Measurements from ENCODE around the gene ATMIN.

The ATMIN gene

GRCh38 chr16:81035398-81035974 lies at the start of gene ATMIN:
Gene ATMIN (plus strand): TSS chr16:81035842. CDS start chr16:81035871, 29 bp downstream.
- Mint-ChIP-seq H3K9me3 (no peaks in the 10 kb centered on the region), H3K4me1 (peaks cover 37% of the 10 kb centered on the region)

DNA sequence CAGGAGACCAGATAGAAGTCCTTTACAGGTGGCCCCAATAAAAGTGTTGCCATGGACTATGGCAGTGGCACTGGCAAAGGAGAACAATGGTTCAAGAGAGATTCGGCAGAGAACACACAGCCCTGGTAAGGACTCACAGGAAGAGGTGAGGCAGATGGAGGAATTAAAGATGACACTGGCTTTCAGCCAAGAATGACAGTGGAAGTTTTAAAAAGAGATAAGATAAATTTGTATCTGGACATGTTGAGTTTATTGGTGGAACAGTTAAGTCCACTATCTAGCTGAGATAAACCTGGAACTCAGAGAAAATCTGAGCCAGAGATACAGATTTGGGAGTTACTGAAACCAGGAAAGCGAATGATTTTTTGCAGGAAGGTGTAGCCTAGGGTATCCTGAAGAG lies 49.1 kb upstream of the ATMIN start:
- Mint-ChIP-seq H3K4me3 (no peak overlapping the region), H3K36me3 (peaks cover 44% of the 10 kb centered on the region), H3K9me3 (no peaks in the 10 kb centered on the region), H3K4me1 (peaks cover 5% of the 10 kb centered on the region), H3K27ac (no peak overlapping the region), H3K27me3 (no peaks in the 10 kb centered on the region)
- CTCF ChIA-PET: interaction anchor here (1.8 kb wide), 1 partner anchor 10 kb away, joined by 5 read pairs; no protein-coding TSS in a partner anchor
- no peak for DNase-seq

More at GRCh38 chr16:81035398-81035974, at the start of gene ATMIN:
- Mint-ChIP-seq H3K36me3 (peaks cover 36% of the 10 kb centered on the region), H3K4me3 (peak within 1 kb of the TSS; percentile 83), H3K27ac (peak within 1 kb of the TSS; percentile 89), H3K27me3 (no peaks in the 10 kb centered on the region)
- DNase-seq: peak; percentile 87
- CTCF ChIA-PET: interaction anchor here (0.6 to 3.2 kb wide), 24 partner anchors 10 to 702 kb away, joined by 3 to 21 read pairs (median 4); partner anchors contain the start of genes C16orf46, CENPN and CMC2

DNA sequence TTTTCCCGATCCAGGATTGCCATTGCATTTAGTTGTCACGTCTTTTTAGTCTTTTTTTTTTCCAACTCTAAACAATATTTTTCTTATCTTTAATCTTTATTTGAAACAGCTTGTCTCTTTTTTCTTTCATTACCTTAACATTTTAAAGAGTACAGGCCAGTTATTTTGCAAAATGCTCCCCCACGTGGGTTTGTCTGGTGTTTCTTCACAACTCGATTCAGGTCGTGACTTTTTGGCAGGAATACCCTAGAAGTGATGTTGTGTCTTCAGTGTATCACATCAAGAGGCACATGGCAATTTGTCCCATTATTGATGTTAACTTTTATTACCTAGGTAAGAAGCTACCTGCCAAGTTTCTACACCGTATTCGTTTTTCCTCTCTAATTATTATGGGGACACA lies 46.9 kb upstream of the ATMIN start:
- H3K4me1 Mint-ChIP-seq: peaks cover 10% of the 10 kb centered on the region
- no peak overlapping the region for H3K27ac Mint-ChIP-seq
- DNase-seq: no peak
- H3K36me3 Mint-ChIP-seq: peaks cover 51% of the 10 kb centered on the region
- no peak overlapping the region for H3K4me3 Mint-ChIP-seq
- H3K9me3 Mint-ChIP-seq: no peaks in the 10 kb centered on the region
- CTCF ChIA-PET: interaction anchor here (1.4 kb wide), 1 partner anchor 16 kb away, joined by 4 read pairs; no protein-coding TSS in a partner anchor
- no peaks in the 10 kb centered on the region for H3K27me3 Mint-ChIP-seq

GRCh38 chr16:80989801-80990200 lies 45.8 kb upstream of the ATMIN start:
- Mint-ChIP-seq H3K36me3 (peaks cover 57% of the 10 kb centered on the region), H3K27me3 (no peaks in the 10 kb centered on the region), H3K9me3 (no peaks in the 10 kb centered on the region), H3K27ac (no peak overlapping the region), H3K4me3 (no peak overlapping the region), H3K4me1 (peaks cover 19% of the 10 kb centered on the region)
- CTCF ChIA-PET: no interaction called here
- DNase-seq: no peak

DNA sequence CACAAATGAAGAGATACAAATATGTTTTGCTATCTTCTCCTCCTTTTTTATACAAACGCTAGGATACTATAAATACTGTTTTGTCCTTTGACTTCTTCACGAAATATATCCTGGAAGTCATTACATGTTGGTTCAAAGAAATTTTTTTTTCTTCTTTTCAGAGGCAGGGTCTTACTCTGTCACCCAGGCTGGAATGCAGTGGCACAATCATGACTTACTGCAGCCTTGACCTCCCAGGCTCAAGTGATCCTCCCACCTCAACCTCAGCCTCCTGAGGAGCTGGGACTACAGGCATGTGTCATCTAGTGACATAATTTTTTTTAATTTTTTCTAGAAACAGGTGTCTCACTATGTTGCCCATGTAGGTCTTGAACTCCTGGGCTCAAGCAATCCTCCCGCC lies 45.1 kb upstream of the ATMIN start:
- H3K4me1 Mint-ChIP-seq: peaks cover 19% of the 10 kb centered on the region

GRCh38 chr16:80990978-80991377 lies 44.7 kb upstream of the ATMIN start:
- Mint-ChIP-seq H3K27me3 (no peaks in the 10 kb centered on the region), H3K9me3 (no peaks in the 10 kb centered on the region), H3K4me1 (peaks cover 20% of the 10 kb centered on the region), H3K27ac (no peak overlapping the region), H3K4me3 (no peak overlapping the region), H3K36me3 (peaks cover 58% of the 10 kb centered on the region)
- DNase-seq: no peak
- CTCF ChIA-PET: no interaction called here

More for the DNA sequence above, 45.1 kb upstream of the ATMIN start:
- DNase-seq: no peak
- H3K36me3 Mint-ChIP-seq: peaks cover 59% of the 10 kb centered on the region
- CTCF ChIA-PET: no interaction called here
- no peak overlapping the region for H3K27ac Mint-ChIP-seq
- no peaks in the 10 kb centered on the region for H3K9me3 Mint-ChIP-seq
- H3K27me3 Mint-ChIP-seq: no peaks in the 10 kb centered on the region
- H3K4me3 Mint-ChIP-seq: no peak overlapping the region

- Mint-ChIP-seq H3K36me3 (peaks cover 52% of the 10 kb centered on the region), H3K27ac (no peak overlapping the region)
Measured at GRCh38 chr16:80991792-80992430, 43.7 kb upstream of the ATMIN start.

DNA sequence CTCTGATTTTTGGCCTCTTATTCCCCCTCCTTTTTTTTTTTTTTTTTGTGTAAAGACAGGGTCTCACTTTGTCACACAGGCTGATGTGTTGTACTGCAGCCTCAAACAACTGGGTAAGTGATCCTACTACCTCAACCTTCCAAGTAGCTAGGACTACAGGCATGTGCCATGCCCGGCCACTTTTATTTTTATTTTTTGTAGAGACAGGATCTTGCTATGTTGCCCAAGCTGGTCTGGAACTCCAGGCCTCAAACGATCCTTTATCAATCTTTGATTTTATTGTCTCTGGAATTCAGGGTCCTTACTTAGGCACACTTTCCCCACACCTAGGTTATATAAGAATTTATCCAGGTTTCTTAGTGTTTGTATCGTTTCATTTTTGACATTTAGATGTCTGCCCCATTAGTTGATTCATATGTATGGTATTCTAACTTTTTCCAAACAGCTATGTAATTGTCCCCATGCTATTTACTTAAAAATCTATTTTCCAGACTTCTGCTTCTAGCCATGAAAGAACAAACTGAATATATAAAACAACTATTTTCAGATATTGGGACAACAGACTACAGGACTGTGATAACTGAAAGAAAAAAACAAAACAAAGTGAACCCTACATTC lies 42.9 kb upstream of the ATMIN start:
- CTCF ChIA-PET: interaction anchor here (1.6 to 1.8 kb wide), 2 partner anchors 12 to 18 kb away, joined by 5 to 6 read pairs; no protein-coding TSS in a partner anchor
- DNase-seq: no peak
- H3K4me1 Mint-ChIP-seq: peaks cover 29% of the 10 kb centered on the region
- no peak overlapping the region for H3K27ac Mint-ChIP-seq
- no peak overlapping the region for H3K4me3 Mint-ChIP-seq
- H3K9me3 Mint-ChIP-seq: no peaks in the 10 kb centered on the region
- H3K36me3 Mint-ChIP-seq: peaks cover 46% of the 10 kb centered on the region
- H3K27me3 Mint-ChIP-seq: no peaks in the 10 kb centered on the region

More at GRCh38 chr16:80991792-80992430, 43.7 kb upstream of the ATMIN start:
- CTCF ChIA-PET: no interaction called here
- DNase-seq: no peak
- Mint-ChIP-seq H3K4me3 (no peak overlapping the region), H3K4me1 (peaks cover 24% of the 10 kb centered on the region), H3K27me3 (no peaks in the 10 kb centered on the region), H3K9me3 (no peaks in the 10 kb centered on the region)

GRCh38 chr16:80993307-80993706 lies 42.3 kb upstream of the ATMIN start:
- H3K4me3 Mint-ChIP-seq: no peak overlapping the region

GRCh38 chr16:80993834-80994233 lies 41.8 kb upstream of the ATMIN start:
- Mint-ChIP-seq H3K9me3 (no peaks in the 10 kb centered on the region), H3K27ac (no peak overlapping the region), H3K27me3 (no peaks in the 10 kb centered on the region), H3K36me3 (peaks cover 47% of the 10 kb centered on the region), H3K4me1 (peaks cover 40% of the 10 kb centered on the region), H3K4me3 (no peak overlapping the region)
- CTCF ChIA-PET: interaction anchor here (1.1 to 1.8 kb wide), 3 partner anchors 11 to 185 kb away, joined by 3 to 6 read pairs (median 5); no protein-coding TSS in a partner anchor
- DNase-seq: no peak

More at GRCh38 chr16:80993307-80993706, 42.3 kb upstream of the ATMIN start:
- Mint-ChIP-seq H3K36me3 (peaks cover 46% of the 10 kb centered on the region), H3K9me3 (no peaks in the 10 kb centered on the region), H3K27ac (no peak overlapping the region), H3K4me1 (peaks cover 34% of the 10 kb centered on the region), H3K27me3 (no peaks in the 10 kb centered on the region)
- no peak for DNase-seq
- CTCF ChIA-PET: interaction anchor here (1.1 to 1.8 kb wide), 3 partner anchors 11 to 185 kb away, joined by 3 to 6 read pairs (median 5); no protein-coding TSS in a partner anchor

DNA sequence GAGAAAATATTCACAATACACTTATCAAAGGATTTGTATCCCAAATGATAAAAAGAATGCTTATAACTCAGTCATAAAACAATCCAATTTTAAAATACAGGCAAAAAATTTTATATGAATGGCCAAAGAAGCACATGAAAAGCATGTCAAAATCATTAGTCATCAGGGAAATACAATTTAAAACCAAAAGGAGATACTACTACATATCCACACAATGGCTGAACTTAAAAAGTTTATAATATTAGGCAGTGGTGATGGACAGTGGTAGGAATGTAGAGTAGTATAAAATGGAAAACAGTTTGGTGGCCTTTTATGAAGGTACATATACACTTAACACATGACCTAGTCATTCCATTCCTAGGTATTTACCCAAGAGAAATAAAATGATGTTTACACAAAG lies 41.2 kb upstream of the ATMIN start:
- Mint-ChIP-seq H3K36me3 (peaks cover 47% of the 10 kb centered on the region), H3K9me3 (no peaks in the 10 kb centered on the region), H3K27me3 (no peaks in the 10 kb centered on the region), H3K4me1 (peaks cover 46% of the 10 kb centered on the region), H3K4me3 (no peak overlapping the region), H3K27ac (peak overlapping the region; percentile 17)
- DNase-seq: no peak
- CTCF ChIA-PET: interaction anchor here (1.8 kb wide), 1 partner anchor 10 kb away, joined by 6 read pairs; no protein-coding TSS in a partner anchor

- no peak for DNase-seq
- CTCF ChIA-PET: interaction anchor here (1.8 kb wide), 1 partner anchor 9 kb away, joined by 5 read pairs; no protein-coding TSS in a partner anchor
- no peaks in the 10 kb centered on the region for H3K27me3 Mint-ChIP-seq
- H3K9me3 Mint-ChIP-seq: no peaks in the 10 kb centered on the region
- peak overlapping the region; percentile 75 for H3K4me3 Mint-ChIP-seq
- H3K4me1 Mint-ChIP-seq: peaks cover 59% of the 10 kb centered on the region
- peak overlapping the region; percentile 91 for H3K27ac Mint-ChIP-seq
- H3K36me3 Mint-ChIP-seq: peaks cover 48% of the 10 kb centered on the region
Measured at GRCh38 chr16:80996688-80997138, 38.9 kb upstream of the ATMIN start.

DNA sequence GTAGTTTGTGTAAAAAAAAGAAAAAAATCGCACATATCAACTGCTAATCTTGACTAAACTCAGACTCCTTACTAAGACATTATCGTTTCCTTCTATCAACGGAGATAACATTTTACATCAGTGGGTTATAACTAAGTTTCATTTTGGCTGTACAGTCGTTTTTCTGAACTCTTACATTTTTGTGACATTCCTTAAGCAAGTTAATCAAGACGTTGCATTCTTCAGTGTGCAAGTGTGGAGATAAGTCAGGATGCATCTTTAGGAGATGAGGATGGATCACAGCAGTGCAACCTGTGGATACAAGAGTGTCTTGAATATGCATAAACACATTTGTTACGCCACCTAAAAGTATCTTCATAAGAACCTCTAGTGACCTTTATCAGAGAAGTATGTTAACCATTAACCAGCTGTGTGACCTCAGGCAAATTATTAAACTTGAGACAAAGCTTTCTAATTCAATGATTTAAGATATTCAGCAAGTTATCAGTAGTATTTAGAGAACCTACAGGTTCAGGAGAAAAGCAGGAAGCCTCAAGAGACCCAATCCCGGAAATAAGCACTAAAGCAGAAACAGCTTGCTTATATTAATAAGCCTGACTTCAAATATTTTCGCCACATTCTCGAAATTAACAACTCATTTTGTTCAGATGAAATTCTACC lies 38.4 kb upstream of the ATMIN start:
- Mint-ChIP-seq H3K4me1 (peaks cover 64% of the 10 kb centered on the region), H3K4me3 (peak overlapping the region; percentile 75), H3K27ac (peak overlapping the region; percentile 91), H3K9me3 (no peaks in the 10 kb centered on the region), H3K36me3 (peaks cover 52% of the 10 kb centered on the region), H3K27me3 (no peaks in the 10 kb centered on the region)
- CTCF ChIA-PET: interaction anchor here (1.8 kb wide), 1 partner anchor 10 kb away, joined by 5 read pairs; no protein-coding TSS in a partner anchor
- no peak for DNase-seq
